Measurements from ENCODE around the gene NF2.

DNA sequence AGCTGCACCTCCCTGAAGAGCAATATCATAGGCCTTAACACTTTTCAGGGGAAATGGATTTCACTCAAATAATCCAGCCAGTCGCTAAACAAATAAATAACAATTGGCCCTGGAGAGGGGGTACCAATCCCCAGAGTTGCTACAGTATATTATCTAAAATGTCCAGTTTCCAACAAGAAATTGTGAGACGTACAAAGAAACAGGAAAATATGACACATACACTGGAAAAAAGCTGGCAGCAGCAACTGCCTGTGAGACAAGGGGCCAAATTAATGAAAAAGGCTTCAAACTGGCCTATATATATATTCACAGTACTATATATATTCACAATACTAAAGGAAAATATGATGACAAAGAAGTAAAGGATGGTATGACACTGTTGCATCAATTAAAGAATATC is 4.0 kb downstream of the NF2 start:
- TF ChIP-seq CREB1 (IDR thresholded peaks at IDR 0.05; ENCODE audit: low read depth) (no peak), POLR2A (IDR thresholded peaks at IDR 0.05; ENCODE audit: low read depth, low read length) (no peak)
- TF ChIP-seq, protein P1, sequence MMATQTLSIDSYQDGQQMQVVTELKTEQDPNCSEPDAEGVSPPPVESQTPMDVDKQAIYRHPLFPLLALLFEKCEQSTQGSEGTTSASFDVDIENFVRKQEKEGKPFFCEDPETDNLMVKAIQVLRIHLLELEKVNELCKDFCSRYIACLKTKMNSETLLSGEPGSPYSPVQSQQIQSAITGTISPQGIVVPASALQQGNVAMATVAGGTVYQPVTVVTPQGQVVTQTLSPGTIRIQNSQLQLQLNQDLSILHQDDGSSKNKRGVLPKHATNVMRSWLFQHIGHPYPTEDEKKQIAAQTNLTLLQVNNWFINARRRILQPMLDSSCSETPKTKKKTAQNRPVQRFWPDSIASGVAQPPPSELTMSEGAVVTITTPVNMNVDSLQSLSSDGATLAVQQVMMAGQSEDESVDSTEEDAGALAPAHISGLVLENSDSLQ (IDR thresholded peaks at IDR 0.05): no peak
- TF ChIP-seq, protein P2, sequence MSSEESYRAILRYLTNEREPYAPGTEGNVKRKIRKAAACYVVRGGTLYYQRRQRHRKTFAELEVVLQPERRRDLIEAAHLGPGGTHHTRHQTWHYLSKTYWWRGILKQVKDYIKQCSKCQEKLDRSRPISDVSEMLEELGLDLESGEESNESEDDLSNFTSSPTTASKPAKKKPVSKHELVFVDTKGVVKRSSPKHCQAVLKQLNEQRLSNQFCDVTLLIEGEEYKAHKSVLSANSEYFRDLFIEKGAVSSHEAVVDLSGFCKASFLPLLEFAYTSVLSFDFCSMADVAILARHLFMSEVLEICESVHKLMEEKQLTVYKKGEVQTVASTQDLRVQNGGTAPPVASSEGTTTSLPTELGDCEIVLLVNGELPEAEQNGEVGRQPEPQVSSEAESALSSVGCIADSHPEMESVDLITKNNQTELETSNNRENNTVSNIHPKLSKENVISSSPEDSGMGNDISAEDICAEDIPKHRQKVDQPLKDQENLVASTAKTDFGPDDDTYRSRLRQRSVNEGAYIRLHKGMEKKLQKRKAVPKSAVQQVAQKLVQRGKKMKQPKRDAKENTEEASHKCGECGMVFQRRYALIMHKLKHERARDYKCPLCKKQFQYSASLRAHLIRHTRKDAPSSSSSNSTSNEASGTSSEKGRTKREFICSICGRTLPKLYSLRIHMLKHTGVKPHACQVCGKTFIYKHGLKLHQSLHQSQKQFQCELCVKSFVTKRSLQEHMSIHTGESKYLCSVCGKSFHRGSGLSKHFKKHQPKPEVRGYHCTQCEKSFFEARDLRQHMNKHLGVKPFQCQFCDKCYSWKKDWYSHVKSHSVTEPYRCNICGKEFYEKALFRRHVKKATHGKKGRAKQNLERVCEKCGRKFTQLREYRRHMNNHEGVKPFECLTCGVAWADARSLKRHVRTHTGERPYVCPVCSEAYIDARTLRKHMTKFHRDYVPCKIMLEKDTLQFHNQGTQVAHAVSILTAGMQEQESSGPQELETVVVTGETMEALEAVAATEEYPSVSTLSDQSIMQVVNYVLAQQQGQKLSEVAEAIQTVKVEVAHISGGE (CRISPR knock-in tag; IDR thresholded peaks at IDR 0.05): no peak
- TF ChIP-seq, protein P3, sequence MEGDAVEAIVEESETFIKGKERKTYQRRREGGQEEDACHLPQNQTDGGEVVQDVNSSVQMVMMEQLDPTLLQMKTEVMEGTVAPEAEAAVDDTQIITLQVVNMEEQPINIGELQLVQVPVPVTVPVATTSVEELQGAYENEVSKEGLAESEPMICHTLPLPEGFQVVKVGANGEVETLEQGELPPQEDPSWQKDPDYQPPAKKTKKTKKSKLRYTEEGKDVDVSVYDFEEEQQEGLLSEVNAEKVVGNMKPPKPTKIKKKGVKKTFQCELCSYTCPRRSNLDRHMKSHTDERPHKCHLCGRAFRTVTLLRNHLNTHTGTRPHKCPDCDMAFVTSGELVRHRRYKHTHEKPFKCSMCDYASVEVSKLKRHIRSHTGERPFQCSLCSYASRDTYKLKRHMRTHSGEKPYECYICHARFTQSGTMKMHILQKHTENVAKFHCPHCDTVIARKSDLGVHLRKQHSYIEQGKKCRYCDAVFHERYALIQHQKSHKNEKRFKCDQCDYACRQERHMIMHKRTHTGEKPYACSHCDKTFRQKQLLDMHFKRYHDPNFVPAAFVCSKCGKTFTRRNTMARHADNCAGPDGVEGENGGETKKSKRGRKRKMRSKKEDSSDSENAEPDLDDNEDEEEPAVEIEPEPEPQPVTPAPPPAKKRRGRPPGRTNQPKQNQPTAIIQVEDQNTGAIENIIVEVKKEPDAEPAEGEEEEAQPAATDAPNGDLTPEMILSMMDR (IDR thresholded peaks at IDR 0.05 in 2 of 3, conservative IDR thresholded peaks at IDR 0.05 in 1 of 3; ENCODE audit: control insufficient read depth in 2 of 3, extremely low read depth in 1 of 3, insufficient read depth in 1 of 3, low read depth in 3 of 3, low read length in 3 of 3): no peak

Data from GM12878 (cell line).